ENCODE measurements around the gene BRDT.

- TF ChIP-seq, protein P1, sequence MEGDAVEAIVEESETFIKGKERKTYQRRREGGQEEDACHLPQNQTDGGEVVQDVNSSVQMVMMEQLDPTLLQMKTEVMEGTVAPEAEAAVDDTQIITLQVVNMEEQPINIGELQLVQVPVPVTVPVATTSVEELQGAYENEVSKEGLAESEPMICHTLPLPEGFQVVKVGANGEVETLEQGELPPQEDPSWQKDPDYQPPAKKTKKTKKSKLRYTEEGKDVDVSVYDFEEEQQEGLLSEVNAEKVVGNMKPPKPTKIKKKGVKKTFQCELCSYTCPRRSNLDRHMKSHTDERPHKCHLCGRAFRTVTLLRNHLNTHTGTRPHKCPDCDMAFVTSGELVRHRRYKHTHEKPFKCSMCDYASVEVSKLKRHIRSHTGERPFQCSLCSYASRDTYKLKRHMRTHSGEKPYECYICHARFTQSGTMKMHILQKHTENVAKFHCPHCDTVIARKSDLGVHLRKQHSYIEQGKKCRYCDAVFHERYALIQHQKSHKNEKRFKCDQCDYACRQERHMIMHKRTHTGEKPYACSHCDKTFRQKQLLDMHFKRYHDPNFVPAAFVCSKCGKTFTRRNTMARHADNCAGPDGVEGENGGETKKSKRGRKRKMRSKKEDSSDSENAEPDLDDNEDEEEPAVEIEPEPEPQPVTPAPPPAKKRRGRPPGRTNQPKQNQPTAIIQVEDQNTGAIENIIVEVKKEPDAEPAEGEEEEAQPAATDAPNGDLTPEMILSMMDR (optimal IDR thresholded peaks at IDR 0.05 in 1 of 3, IDR thresholded peaks at IDR 0.05 in 1 of 3, conservative IDR thresholded peaks at IDR 0.05 in 1 of 3; ENCODE audit: extremely low read depth in 1 of 3, insufficient read depth in 2 of 3, low read length in 3 of 3): no peak
- TF ChIP-seq EZH2 (IDR thresholded peaks at IDR 0.05; ENCODE audit: low read length): no peak
These were observed 1.1 kb upstream of the BRDT start for GRCh38 chr1:91948097-91948496.

All from keratinocyte (primary cell).